Urinary bladder (tissue), 4 donors: ENCODE measurements around the gene CISD3. TPM values are rescaled to one million over a fixed set of nuclear protein-coding genes. Genes with fewer than 3 reads are reported as not detected.
"Not testable (repeated sequence)": the region's sequence is repeated elsewhere in the genome, so short reads cannot be mapped to it uniquely, and the experiment has no call there.

Experiments
- DNase-seq: peaks from one replicate; pipeline ENCODE4 v3.0.0-alpha.2; 2015; ENCODE audit errors: extremely low spot score
- H3K27ac ChIP-seq: one replicate; pipeline ENCODE4 v1.5.1; 2013; ENCODE audit warnings: low read depth, mild to moderate bottlenecking, moderate library complexity
- H3K36me3 ChIP-seq: one replicate; pipeline ENCODE4 v1.6.1; 2013; ENCODE audit warnings: mild to moderate bottlenecking, moderate library complexity; ENCODE audit not compliant: insufficient read depth
- H3K4me1 ChIP-seq: one replicate; pipeline ENCODE4 v1.6.1; 2013; ENCODE audit warnings: mild to moderate bottlenecking, moderate library complexity; ENCODE audit not compliant: insufficient read depth
- H3K4me3 ChIP-seq: one replicate; pipeline ENCODE4 v1.5.1; 2013; ENCODE audit warnings: low read depth, low read length
- WGBS: extraction: QIAGEN DNeasy Blood & Tissue Kit; methylation state at CpG from one replicate; pipeline ENCODE4 v1.1.7; 2013; 5-methylcytosine and 5-hydroxymethylcytosine counted together
- polyA plus RNA-seq: library from polyadenylated mRNA; stranded (reverse); fragments of 200-250 nt; gene quantifications from one replicate; pipeline ENCODE4 v1.2.3, GENCODE V29; 2013
- total RNA-seq: library from RNA; depleted of rRNA; stranded (reverse); fragments of >200 nt; gene quantifications from one replicate; pipeline ENCODE4 v1.2.3, GENCODE V29; 2014
- donor health status: healthy with polysubstance abuse.
- donor health status: healthy.

The CISD3 gene
- total and polyA plus RNA-seq, 2 donors: 1.6 to 40.6 TPM

DNA sequence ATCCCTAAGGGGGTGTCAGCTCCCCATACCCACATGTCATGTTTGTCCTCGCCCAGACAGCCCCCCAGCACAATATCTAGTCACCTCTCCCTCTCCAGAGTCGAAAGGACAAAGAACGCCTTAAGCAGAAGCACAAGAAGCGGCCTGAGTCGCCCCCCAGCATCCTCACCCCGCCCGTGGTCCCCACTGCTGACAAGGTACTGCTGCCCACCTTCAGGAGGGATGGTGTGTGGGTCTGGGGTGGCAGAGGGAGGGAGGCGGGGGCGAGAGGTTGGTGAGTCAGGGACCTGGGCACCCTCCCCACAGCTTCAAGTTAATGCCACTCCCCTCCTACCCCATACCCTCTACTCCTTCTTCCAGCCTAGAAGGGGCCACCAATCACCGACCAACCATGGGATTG lies 17.5 kb upstream of the CISD3 start:
- 94% methylated on average over 10 of the region's 10 CpGs for WGBS
- H3K4me1 ChIP-seq: no peaks in the 10 kb centered on the region
- H3K27ac ChIP-seq: no peak overlapping the region
- peaks cover 8% of the 10 kb centered on the region for H3K36me3 ChIP-seq
- no peak overlapping the region for H3K4me3 ChIP-seq
- no peak for DNase-seq

DNA sequence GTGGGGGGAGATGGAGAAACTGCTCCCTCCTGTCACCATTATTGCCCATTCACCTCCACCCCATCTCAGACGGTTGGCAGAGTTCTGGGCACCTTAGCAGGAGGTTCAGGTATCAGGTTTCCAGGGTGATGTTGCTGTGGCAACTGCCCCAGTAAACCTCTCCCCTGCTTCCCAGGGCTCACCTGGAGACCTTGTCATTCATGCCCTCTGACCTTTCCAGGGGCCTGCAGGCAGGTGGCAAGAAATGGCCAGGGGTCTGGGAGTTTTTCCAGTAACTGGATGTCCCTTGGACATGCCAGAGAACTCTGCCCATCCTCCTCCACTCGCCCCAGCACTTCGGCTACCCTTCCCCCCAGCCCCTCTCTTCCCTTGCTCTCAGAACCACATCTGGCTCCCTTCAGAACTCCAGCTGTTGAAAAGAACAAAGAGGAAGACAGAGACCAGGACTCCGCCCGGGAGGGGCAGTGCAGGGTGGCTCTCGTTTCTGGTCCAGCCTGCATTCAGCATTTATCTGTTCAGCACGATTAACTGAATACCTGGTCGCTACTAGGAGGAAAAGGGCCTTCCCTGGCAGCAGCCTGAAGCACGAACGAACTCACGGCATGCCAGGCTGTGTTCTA lies 16.6 kb upstream of the CISD3 start:
- H3K36me3 ChIP-seq: peaks cover 8% of the 10 kb centered on the region
- no peak overlapping the region for H3K4me3 ChIP-seq
- no peak overlapping the region for H3K27ac ChIP-seq
- WGBS: 62% methylated on average over 11 of the region's 11 CpGs
- no peak for DNase-seq
- no peaks in the 10 kb centered on the region for H3K4me1 ChIP-seq

DNA sequence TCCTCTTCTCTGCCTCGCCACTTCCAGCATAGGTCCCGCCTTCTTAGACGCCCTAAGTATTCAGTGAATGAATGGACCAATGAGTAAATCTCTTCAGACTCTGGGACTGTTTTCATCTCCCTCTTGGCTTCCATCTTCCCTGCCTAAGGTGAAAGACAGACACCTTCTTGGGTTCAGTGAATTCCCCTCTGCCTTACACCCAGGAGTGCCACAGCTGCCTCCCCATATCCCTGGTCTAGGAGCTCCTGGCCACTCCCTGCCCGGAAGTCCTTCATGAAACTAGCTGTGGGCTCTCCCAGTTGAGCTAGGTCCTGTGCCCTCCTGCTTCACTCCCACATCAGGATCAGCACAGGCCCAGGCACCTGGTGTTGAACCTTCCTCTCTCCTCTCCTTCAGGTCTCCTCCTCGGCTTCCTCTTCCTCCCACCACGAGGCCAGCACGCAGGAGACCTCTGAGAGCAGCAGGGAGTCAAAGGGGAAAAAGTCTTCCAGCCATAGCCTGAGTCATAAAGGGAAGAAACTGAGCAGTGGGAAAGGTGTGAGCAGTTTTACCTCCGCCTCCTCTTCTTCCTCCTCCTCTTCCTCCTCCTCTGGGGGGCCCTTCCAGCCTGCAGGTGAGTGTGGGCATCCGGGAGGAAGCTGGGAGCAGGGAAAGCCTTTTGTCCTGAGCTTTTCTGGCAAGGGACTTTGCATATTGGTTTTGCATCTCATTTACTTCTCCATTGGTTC lies 14.8 kb upstream of the CISD3 start:
- Histone ChIP-seq H3K36me3 (peaks cover 7% of the 10 kb centered on the region), H3K27ac (no peak overlapping the region), H3K4me3 (no peak overlapping the region), H3K4me1 (no peaks in the 10 kb centered on the region)
- 82% methylated on average over 9 of the region's 9 CpGs for WGBS
- DNase-seq: no peak

DNA sequence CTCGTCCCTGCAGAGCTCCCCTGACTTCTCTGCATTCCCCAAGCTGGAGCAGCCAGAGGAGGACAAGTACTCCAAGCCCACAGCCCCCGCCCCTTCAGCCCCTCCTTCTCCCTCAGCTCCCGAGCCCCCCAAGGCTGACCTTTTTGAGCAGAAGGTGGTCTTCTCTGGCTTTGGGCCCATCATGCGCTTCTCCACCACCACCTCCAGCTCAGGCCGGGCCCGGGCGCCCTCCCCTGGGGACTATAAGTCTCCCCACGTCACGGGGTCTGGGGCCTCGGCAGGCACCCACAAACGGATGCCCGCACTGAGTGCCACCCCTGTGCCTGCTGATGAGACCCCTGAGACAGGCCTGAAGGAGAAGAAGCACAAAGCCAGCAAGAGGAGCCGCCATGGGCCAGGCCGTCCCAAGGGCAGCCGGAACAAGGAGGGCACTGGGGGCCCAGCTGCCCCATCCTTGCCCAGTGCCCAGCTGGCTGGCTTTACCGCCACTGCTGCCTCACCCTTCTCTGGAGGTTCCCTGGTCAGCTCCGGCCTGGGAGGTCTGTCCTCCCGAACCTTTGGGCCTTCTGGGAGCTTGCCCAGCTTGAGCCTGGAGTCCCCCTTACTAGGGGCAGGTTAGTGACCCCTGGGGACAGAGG lies 13.7 kb upstream of the CISD3 start:
- no peak overlapping the region for H3K4me3 ChIP-seq
- H3K36me3 ChIP-seq: peaks cover 7% of the 10 kb centered on the region
- no peaks in the 10 kb centered on the region for H3K4me1 ChIP-seq
- DNase-seq: no peak
- WGBS: 91% methylated on average over 18 of the region's 18 CpGs
- H3K27ac ChIP-seq: no peak overlapping the region

DNA sequence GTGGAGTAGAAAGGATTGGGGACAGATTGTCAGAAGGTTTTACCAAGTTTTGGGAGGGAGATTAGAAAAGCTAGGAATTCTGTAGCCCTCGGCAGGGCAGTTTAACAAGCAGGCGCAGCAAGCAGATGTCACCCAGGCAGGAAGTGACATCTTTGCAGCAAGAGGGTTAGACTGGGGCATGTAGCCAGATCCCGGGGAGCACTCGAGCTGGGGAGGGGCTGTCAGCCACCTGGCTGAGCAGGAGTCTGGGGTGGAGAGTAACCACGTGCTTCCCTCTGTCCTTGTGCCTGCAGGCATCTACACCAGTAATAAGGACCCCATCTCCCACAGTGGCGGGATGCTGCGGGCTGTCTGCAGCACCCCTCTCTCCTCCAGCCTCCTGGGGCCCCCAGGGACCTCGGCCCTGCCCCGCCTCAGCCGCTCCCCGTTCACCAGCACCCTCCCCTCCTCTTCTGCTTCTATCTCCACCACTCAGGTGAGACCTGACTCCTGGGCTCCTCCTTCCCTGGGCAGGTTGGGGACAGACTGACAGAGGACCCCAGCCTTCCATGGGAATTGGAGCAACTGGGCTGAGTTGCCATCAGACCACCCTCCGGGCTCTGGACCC lies 12.9 kb upstream of the CISD3 start:
- Histone ChIP-seq H3K36me3 (peaks cover 7% of the 10 kb centered on the region), H3K4me3 (no peak overlapping the region), H3K4me1 (no peaks in the 10 kb centered on the region), H3K27ac (no peak overlapping the region)
- no peak for DNase-seq
- 84% methylated on average over 12 of the region's 12 CpGs for WGBS

DNA sequence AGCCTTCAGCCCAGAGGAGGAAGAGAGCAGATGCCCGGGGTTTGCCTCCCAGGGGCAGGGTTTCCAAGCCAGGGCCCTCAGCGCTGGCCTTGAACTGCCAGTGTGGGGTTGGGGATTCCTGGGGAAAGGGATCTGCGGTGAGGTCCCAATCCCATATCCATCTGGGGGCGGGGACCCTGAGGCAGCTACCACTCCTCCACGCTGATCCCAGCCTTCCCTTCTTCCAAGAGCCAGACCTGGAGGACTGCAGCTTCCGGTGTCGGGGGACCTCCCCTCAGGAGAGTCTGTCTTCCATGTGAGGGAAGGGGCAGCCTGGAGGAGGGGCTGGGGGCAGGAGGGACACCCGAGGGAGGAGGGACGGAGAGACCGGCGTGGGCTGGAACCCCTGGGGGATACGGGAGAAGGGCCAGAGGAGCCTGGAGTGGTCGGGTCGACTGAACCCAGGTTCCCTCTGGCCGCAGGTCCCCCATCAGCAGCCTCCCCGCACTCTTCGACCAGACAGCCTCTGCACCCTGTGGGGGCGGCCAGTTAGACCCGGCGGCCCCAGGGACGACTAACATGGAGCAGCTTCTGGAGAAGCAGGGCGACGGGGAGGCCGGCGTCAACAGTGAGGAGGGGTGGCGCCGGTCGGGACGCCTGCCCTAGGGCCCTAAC lies 10.7 kb upstream of the CISD3 start:
- WGBS: 81% methylated on average over 29 of the region's 29 CpGs
- Histone ChIP-seq H3K4me1 (no peaks in the 10 kb centered on the region), H3K36me3 (peaks cover 7% of the 10 kb centered on the region), H3K4me3 (no peak overlapping the region), H3K27ac (no peak overlapping the region)
- DNase-seq: no peak

DNA sequence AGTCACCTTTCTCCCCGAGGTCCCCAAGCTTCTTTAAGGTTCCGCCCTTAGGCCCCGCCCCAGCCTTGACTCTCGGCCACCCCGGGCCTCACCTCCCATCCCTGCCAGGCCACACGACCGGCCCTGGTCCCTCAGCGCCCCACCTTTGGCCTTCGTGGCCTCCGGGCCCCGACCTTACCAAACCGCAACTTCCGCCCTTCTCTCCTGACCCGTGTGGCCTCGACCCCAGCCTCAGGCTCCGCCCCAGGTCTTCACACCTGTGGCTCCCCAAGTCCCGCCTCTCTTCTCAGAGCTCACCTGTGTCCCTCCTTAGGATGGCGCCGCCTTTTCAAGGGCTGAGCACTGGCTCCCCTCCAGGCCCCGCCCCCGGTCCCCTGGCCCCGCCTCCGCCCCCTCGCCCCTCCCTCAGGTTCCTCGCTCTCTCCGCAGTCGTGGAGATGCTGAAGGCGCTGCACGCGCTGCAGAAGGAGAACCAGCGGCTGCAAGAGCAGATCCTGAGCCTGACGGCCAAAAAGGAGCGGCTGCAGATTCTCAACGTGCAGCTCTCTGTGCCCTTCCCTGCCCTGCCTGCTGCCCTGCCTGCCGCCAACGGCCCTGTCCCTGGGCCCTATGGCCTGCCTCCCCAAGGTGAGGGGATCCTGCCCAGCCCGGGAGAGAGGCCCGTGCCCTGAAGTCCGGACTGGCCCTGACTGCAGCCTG lies 10.0 kb upstream of the CISD3 start:
- 76% methylated on average over 39 of the region's 39 CpGs for WGBS
- Histone ChIP-seq H3K27ac (no peak overlapping the region), H3K36me3 (peaks cover 7% of the 10 kb centered on the region), H3K4me1 (no peaks in the 10 kb centered on the region), H3K4me3 (no peak overlapping the region)
- DNase-seq: no peak

DNA sequence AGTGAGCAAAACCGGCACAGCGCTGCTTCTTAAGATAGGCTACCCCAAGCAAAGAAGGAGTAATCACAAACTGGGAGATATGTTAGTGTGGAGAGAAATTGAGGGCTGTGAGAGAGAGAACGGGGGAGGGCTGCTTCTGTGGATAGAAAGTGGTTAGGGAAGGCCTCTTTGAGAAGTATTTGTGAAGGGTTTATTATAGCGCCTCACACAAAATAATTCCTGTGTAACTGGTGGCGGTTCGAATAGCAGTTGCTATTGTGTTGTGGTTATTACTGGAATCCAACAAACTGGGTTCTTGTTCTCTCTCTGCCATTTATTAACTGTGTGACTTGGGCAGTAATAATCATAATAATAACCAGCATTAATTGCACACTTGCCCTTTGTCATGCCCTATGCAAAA lies 9.2 kb upstream of the CISD3 start:
- DNase-seq: no peak
- Histone ChIP-seq H3K27ac (no peak overlapping the region), H3K4me1 (no peaks in the 10 kb centered on the region), H3K36me3 (peaks cover 7% of the 10 kb centered on the region), H3K4me3 (no peak overlapping the region)
- 86% methylated on average over 6 of the region's 6 CpGs for WGBS

DNA sequence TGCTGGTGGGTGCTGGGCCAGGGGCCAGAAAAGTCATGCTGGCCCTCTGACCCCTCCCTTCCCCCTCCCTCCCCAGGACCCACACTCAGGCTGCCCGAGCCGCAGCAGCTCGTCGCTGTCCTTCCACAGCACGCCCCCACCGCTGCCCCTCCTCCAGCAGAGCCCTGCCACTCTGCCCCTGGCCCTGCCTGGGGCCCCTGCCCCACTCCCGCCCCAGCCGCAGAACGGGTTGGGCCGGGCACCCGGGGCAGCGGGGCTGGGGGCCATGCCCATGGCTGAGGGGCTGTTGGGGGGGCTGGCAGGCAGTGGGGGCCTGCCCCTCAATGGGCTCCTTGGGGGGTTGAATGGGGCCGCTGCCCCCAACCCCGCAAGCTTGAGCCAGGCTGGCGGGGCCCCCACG lies 8.3 kb upstream of the CISD3 start:
- no peak for DNase-seq
- H3K36me3 ChIP-seq: peaks cover 4% of the 10 kb centered on the region
- H3K4me1 ChIP-seq: no peaks in the 10 kb centered on the region
- H3K27ac ChIP-seq: no peak overlapping the region
- no peak overlapping the region for H3K4me3 ChIP-seq
- WGBS: 89% methylated on average over 16 of the region's 16 CpGs

DNA sequence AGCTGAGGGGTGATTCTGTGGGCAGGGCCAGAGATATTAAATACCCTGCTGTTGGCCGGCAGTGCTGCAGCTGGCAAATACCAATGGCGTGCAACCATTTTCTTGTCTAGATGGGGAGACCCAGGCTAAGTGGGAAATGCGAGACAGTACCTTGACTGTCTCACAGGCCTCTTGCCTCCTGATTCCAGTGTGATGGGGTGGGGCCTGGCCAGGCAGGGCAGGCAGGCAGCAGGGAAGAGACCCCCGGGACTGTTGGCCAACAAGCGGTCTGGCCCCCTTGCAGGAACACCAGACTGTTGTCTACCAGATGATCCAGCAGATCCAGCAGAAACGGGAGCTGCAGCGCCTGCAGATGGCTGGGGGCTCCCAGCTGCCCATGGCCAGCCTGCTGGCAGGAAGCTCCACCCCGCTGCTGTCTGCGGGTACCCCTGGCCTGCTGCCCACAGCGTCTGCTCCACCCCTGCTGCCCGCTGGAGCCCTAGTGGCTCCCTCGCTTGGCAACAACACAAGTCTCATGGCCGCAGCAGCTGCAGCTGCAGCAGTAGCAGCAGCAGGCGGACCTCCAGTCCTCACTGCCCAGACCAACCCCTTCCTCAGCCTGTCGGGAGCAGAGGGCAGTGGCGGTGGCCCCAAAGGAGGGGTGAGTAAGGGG lies 5.7 kb upstream of the CISD3 start:
- Histone ChIP-seq H3K4me1 (no peaks in the 10 kb centered on the region), H3K27ac (no peak overlapping the region), H3K4me3 (no peak overlapping the region), H3K36me3 (no peaks in the 10 kb centered on the region)
- no peak for DNase-seq
- WGBS: 72% methylated on average over 16 of the region's 16 CpGs

DNA sequence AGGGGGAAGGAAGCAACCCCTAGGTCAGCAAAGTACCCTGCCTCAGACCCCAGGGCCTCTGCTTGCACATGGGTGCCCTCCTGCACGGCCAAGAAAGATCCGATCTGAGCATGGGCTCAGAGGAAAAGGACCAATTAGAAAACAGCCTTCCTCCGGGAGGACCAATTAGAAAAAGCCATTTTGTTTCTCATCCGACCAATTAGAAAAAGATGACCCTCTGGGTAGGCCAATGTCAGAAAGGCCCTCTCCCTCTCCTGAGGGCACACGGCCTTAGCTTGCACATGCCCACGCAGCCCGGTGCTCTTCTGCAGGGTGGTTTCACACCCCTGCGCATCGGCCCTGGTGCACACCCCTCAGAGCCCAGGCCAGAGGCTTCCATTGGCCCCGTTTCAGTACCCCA lies 5.1 kb upstream of the CISD3 start:
- WGBS: 74% methylated on average over 10 of the region's 10 CpGs
- DNase-seq: no peak
- H3K36me3 ChIP-seq: no peaks in the 10 kb centered on the region
- no peak overlapping the region for H3K27ac ChIP-seq
- no peak overlapping the region for H3K4me3 ChIP-seq
- H3K4me1 ChIP-seq: no peaks in the 10 kb centered on the region

DNA sequence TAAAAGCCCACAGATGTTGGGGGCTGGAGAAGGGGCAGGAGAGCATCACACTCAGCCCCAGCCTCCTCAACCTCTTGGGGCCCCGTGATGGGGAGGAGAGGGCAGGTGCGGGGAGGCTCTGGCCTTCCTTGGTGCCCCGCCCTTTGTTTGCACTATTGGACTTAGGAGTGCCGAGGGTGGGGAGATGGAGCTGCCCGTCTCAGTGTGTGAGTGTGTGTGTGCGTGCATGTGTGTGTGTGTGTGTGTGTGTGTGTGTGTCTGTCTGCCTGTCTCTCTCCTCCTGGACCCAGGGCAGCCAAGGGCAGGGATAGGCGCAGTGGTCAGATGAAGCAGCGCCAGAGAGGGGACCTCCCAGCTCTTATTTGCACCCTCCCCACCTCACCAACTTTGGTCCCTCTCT lies 4.0 kb upstream of the CISD3 start:
- not testable (repeated sequence) for H3K4me3 ChIP-seq, DNase-seq, H3K4me1 ChIP-seq, H3K36me3 ChIP-seq, H3K27ac ChIP-seq
- WGBS: 65% methylated on average over 8 of the region's 8 CpGs

DNA sequence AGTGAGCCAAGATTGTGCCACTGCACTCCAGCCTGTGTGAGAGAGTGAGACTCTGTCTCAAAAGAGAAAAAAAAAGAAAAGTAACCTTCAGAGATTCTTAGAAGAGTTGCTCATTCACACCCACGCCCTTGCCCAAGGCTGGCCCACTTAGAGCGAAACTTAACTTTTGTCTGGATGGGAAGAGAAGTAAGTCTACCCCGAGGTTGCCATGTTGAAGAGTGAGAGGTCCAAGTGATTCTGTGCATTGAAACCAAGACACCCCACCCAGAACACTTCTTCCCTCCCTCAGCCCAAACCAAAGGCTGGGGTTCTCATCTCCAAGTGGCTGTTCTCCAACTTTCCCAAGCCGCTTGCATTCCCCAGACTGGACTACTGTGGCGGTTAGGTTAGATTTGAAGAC lies 2.4 kb upstream of the CISD3 start:
- 82% methylated on average over 5 of the region's 5 CpGs for WGBS
- Histone ChIP-seq H3K4me1 (no peaks in the 10 kb centered on the region), H3K27ac (no peak overlapping the region), H3K36me3 (no peaks in the 10 kb centered on the region), H3K4me3 (no peak overlapping the region)
- DNase-seq: no peak
